HG03159 (cell line): Measurements from ENCODE around the gene ACKR4.
"Not testable (repeated sequence)": the region's sequence is repeated elsewhere in the genome, so short reads cannot be mapped to it uniquely, and the experiment has no call there.

Experiments used
- ATAC-seq: cut with Tn5 transposase; IDR thresholded peaks from one replicate; pipeline ENCODE4 v1.9.1; 2021; ENCODE audit warnings: mild to moderate bottlenecking, moderate library complexity; ENCODE audit not compliant: unreplicated experiment

Gene ACKR4

GRCh38 chr3:132638706-132639105 lies 41.6 kb downstream of the ACKR4 start:
- no peak for ATAC-seq

GRCh38 chr3:132641427-132641826 lies 44.4 kb downstream of the ACKR4 start:
- ATAC-seq: not testable (repeated sequence)

GRCh38 chr3:132641837-132642538 lies 44.9 kb downstream of the ACKR4 start:
- no peak for ATAC-seq

GRCh38 chr3:132642539-132642847 lies 45.4 kb downstream of the ACKR4 start:
- no peak for ATAC-seq

- ATAC-seq: no peak
These were observed 46.3 kb downstream of the ACKR4 start for GRCh38 chr3:132643366-132643765.

DNA sequence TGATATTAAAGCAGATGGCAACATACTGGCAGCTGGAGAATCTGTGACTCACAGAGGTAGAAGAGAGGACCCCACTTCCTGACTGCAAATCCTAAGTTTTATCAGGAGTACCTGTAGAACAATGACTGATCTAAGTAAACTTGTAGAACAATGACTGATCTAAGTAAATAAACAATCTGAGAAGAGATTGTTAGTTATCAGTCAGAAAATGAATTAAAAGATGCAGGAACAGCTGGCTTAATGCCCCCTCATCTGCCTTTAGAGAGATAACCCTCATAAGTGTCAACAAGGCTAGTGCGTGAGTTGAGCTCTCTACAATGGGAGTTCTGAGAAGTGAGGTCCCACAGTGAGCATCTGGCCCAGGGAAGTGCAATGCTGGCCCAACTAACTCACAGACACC lies 48.0 kb downstream of the ACKR4 start:
- no peak for ATAC-seq

- ATAC-seq: no peak
These were observed 53.1 kb downstream of the ACKR4 start for GRCh38 chr3:132650153-132650552.
